Smooth muscle cell (in vitro differentiated cells): Measurements from ENCODE around the gene ABTB2. TPM values are rescaled to one million over a fixed set of nuclear protein-coding genes. Genes with fewer than 3 reads are reported as not detected.

Source experiments
- DNase-seq: peaks from one replicate; lab custom pipeline; 2025; ENCODE audit not compliant: unreplicated experiment; lab: John Stamatoyannopoulos, UW
- H2AFZ ChIP-seq: fragments of 200-600 bp; sonication (generic); 2 replicates; pipeline ENCODE4 v1.6.0; 2016; ENCODE audit warnings: antibody characterized with exemption, low read depth, mild to moderate bottlenecking
- H3F3A ChIP-seq: fragments of 200-600 bp; sonication (generic); 2 replicates; pipeline ENCODE4 v1.6.0; 2017; ENCODE audit warnings: antibody characterized with exemption, low read depth
- H3K27ac ChIP-seq: fragments of 200-600 bp; sonication (generic); 2 replicates; pipeline ENCODE4 v1.5.1; 2016; ENCODE audit warnings: low read depth, mild to moderate bottlenecking
- H3K27me3 ChIP-seq: fragments of 200-600 bp; sonication (generic); 2 replicates; pipeline ENCODE4 v1.6.1; 2016; ENCODE audit warnings: low read depth, mild to moderate bottlenecking
- H3K36me3 ChIP-seq: fragments of 200-600 bp; sonication (generic); 2 replicates; pipeline ENCODE4 v1.5.1; 2016; ENCODE audit warnings: low read depth
- H3K4me1 ChIP-seq: fragments of 200-600 bp; sonication (generic); 2 replicates; pipeline ENCODE4 v1.5.1; 2016; ENCODE audit warnings: low read depth
- H3K4me2 ChIP-seq: fragments of 200-600 bp; sonication (generic); 2 replicates; pipeline ENCODE4 v1.6.0; 2016; ENCODE audit warnings: mild to moderate bottlenecking
- H3K4me3 ChIP-seq: fragments of 200-600 bp; sonication (generic); 2 replicates; pipeline ENCODE4 v1.5.1; 2016; ENCODE audit warnings: mild to moderate bottlenecking
- H3K79me2 ChIP-seq: fragments of 200-600 bp; sonication (generic); 2 replicates; pipeline ENCODE4 v1.6.0; 2016; ENCODE audit warnings: low read depth, mild to moderate bottlenecking
- H3K9ac ChIP-seq: fragments of 200-600 bp; sonication (generic); 2 replicates; pipeline ENCODE4 v1.6.0; 2016; ENCODE audit warnings: low read depth
- H3K9me3 ChIP-seq: fragments of 200-600 bp; sonication (generic); replicated peaks from 2 replicates; pipeline ENCODE4 v1.5.1; 2016; ENCODE audit warnings: low read depth
- H4K20me1 ChIP-seq: fragments of 200-600 bp; sonication (generic); 2 replicates; pipeline ENCODE4 v1.6.0; 2016; ENCODE audit warnings: low read depth
- CTCF ChIP-seq: fragments of 200-600 bp; sonication (generic); IDR thresholded peaks from 2 replicates; pipeline ENCODE4 v1.5.1; 2017; ENCODE audit warnings: borderline replicate concordance, mild to moderate bottlenecking, antibody characterized with exemption; ENCODE audit not compliant: insufficient read depth, poor library complexity, severe bottlenecking
- WGBS: methylation state at CpG from one replicate; pipeline ENCODE4 v1.1.7; 2016; ENCODE audit warnings: low lambda C conversion rate; 5-methylcytosine and 5-hydroxymethylcytosine counted together
- polyA plus RNA-seq: library from polyadenylated mRNA; unstranded; fragments of >200 nt; fragmentation: Nextera tagmentation; extraction: Ambion mirVana; gene quantifications from 2 replicates; pipeline ENCODE4 v1.2.1, GENCODE V29; 2016
- small RNA-seq: library from RNA; depleted of rRNA; stranded (forward); fragments of <200 nt; gene quantifications from one replicate; pipeline ENCODE3, GENCODE V24; 2014
- total RNA-seq: library from RNA; depleted of rRNA; stranded (reverse); fragments of >200 nt; gene quantifications from 2 replicates; pipeline ENCODE4 v1.2.3, GENCODE V29; 2014

ABTB2 gene
- total and polyA plus RNA-seq, 2 experiments from 2014 or later: 4.3 to 4.9 TPM

- Histone ChIP-seq H2AFZ (peak within 1 kb of the TSS; percentile 72), H3K27ac (peak within 1 kb of the TSS; percentile 85), H3K9ac (peak within 1 kb of the TSS; percentile 86), H3K4me2 (peak within 1 kb of the TSS; percentile 96), H3K4me1 (peaks cover 10% of the 10 kb centered on the region), H3F3A (peaks cover 32% of the 10 kb centered on the region), H3K36me3 (peaks cover 7% of the 10 kb centered on the region), H3K4me3 (peak within 1 kb of the TSS; percentile 88), H3K27me3 (no peaks in the 10 kb centered on the region), H3K9me3 (no peaks in the 10 kb centered on the region), H4K20me1 (no peaks in the 10 kb centered on the region), H3K79me2 (peaks cover 27% of the 10 kb centered on the region)
- WGBS: under 1% methylated on average over 55 of the region's 55 CpGs
- DNase-seq: peak; percentile 80
- no peak for TF ChIP-seq CTCF
Measured at GRCh38 chr11:34105079-34105956, 252.5 kb downstream of the ABTB2 start, which contains the start of gene NAT10. NAT10 (plus strand) TSS chr11:34105629; CDS start chr11:34108226, 2,597 bp downstream.

- Histone ChIP-seq H3K4me1 (peaks cover 10% of the 10 kb centered on the region), H3K27me3 (no peaks in the 10 kb centered on the region), H2AFZ (no peak overlapping the region), H3K4me2 (peak overlapping the region; percentile 96), H3K4me3 (peak overlapping the region; percentile 88), H3K79me2 (peaks cover 27% of the 10 kb centered on the region), H4K20me1 (no peaks in the 10 kb centered on the region), H3K36me3 (peaks cover 11% of the 10 kb centered on the region), H3K9me3 (no peaks in the 10 kb centered on the region), H3K9ac (peak overlapping the region; percentile 86), H3K27ac (peak overlapping the region; percentile 85), H3F3A (peaks cover 38% of the 10 kb centered on the region)
- 29% methylated on average over 6 of the region's 6 CpGs for WGBS
- DNase-seq: no peak
- no peak for TF ChIP-seq CTCF
Measured at GRCh38 chr11:34104680-34105078, 253.1 kb downstream of the ABTB2 start.

Small RNAs within 50 kb of the gene (small RNA-seq; reads per million reads assigned to genes)
- gene AL035079.1 (not detected), gene RF00019 (not detected)

Other genes starting within 250 kb of the ABTB2 start
- not detected in 2 replicates for gene CAT, start 80.9 kb upstream of the ABTB2 start, total RNA-seq
- not detected in 2 replicates for gene CAT, start 80.9 kb upstream of the ABTB2 start, polyA plus RNA-seq
- gene ELF5, start 155.8 kb upstream of the ABTB2 start, total RNA-seq: 0.45 and 0.67 TPM in 2 replicates
- not detected in 2 replicates for gene ELF5, start 155.8 kb upstream of the ABTB2 start, polyA plus RNA-seq